ENCODE results near the gene TCIRG1.

The TCIRG1 gene

GRCh38 chr11:68040101-68040956, 1.5 kb downstream of the TCIRG1 start:
- H3K27ac ChIP-seq: peak overlapping the region; percentile 73
- TF ChIP-seq CTCF (conservative IDR thresholded peaks at IDR 0.05): no peak

DNA sequence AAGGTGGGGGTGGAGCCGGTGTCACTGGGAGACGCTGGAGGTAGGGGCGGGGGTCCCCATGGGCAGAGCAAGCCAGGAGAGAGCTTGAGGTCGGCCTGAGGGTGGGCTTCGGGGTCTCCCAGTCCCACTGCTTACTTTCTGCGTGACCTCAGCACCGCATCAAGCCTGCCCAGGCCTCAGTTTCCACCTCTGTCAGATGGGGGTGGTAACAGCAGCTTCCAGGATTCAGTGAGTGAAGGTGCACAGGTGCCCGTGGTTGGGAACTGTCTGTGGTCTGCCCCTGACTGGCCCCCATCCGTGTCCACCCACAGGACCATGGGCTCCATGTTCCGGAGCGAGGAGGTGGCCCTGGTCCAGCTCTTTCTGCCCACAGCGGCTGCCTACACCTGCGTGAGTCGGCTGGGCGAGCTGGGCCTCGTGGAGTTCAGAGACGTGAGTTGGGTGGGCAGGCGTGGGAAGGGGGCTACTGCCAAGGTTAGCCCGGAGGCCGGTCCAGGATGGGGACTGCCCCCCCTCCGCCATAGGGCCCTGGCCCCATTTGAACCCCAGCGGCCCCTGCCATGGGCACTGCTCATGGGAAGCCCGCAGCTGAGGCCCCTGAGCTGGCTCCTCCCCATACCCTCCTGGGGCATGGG, 2.2 kb downstream of the TCIRG1 start:
- peak overlapping the region; percentile 73 for H3K27ac ChIP-seq

DNA sequence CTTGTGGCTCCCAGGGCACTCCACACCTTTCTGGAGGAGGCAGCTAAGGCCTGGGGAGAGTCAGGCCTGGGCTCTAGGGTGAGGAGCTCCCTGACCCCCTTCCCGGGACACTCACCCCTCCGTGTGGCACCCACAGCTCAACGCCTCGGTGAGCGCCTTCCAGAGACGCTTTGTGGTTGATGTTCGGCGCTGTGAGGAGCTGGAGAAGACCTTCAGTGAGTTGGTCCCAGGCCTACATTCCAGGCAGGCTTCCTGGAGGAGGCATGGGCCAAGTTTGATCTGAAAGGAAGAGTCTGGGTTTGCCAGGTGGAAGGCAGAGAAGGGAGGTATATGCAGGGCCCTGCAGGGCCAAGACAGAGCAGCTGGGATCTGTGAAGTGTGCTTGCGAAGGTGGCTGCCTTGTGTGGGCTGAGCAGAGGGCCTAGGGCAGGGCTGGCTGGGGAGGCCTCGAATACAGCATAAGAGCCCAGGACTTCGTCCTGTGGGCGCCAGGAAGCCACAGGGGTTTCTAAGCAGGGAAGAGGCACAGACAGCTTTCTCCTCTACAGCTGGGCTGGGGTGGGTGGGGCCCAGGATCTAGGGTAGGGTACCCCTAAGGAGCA, 2.9 kb downstream of the TCIRG1 start:
- no peak for TF ChIP-seq CTCF (conservative IDR thresholded peaks at IDR 0.05)
- peak overlapping the region; percentile 73; the same call in 1 of the 2 replicates for H3K27ac ChIP-seq

More for the DNA sequence above, 2.2 kb downstream of the TCIRG1 start:
- no peak for TF ChIP-seq CTCF (conservative IDR thresholded peaks at IDR 0.05)

DNA sequence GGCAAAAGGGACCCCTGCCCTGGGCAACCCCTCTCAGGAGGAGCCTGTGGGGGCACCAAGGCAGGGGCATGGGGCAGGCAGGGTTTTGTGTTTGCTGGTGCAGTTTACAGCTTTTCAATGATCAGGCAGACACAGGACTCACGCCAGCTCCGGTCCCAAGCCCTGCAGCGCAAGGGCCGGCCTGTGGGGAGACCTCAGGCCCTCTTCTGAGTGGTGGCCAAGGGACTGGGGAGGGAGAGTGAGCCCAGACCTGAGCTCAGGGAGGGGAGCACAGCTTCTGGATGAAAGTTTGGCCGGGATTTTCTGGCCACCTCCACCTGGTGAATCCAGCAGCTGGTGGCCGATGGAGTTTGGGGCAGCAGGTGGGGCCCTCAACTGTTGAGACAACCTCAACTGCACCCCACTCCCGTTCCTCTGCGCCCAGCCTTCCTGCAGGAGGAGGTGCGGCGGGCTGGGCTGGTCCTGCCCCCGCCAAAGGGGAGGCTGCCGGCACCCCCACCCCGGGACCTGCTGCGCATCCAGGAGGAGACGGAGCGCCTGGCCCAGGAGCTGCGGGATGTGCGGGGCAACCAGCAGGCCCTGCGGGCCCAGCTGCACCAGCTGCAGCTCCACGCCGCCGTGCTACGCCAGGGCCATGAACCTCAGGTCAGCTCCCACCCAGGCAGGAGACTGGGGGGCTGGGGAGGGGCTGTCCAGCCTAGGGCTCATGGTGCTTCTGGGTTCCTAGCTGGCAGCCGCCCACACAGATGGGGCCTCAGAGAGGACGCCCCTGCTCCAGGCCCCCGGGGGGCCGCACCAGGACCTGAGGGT, 3.6 kb downstream of the TCIRG1 start:
- peak overlapping the region; percentile 73; the same call in 1 of the 2 replicates for H3K27ac ChIP-seq
- no peak for TF ChIP-seq CTCF (conservative IDR thresholded peaks at IDR 0.05)

GRCh38 chr11:68043029-68043348, 4.2 kb downstream of the TCIRG1 start:
- no peak for TF ChIP-seq CTCF (conservative IDR thresholded peaks at IDR 0.05)
- peak overlapping the region; percentile 3; the same call in 1 of the 2 replicates for H3K27ac ChIP-seq

GRCh38 chr11:68043349-68044144, 4.7 kb downstream of the TCIRG1 start:
- peak overlapping the region; percentile 3; the same call in 1 of the 2 replicates for H3K27ac ChIP-seq
- no peak for TF ChIP-seq CTCF (conservative IDR thresholded peaks at IDR 0.05)

All from VCaP (cell line).